Smooth muscle cell (in vitro differentiated cells): ENCODE results near the gene TRAF2. TPM values are rescaled to one million over a fixed set of nuclear protein-coding genes. Genes with fewer than 3 reads are reported as not detected.

Experiments used
- DNase-seq: peaks from one replicate; lab custom pipeline; 2025; ENCODE audit not compliant: unreplicated experiment; lab: John Stamatoyannopoulos, UW
- H2AFZ ChIP-seq: fragments of 200-600 bp; sonication (generic); 2 replicates; pipeline ENCODE4 v1.6.0; 2016; ENCODE audit warnings: antibody characterized with exemption, low read depth, mild to moderate bottlenecking
- H3F3A ChIP-seq: fragments of 200-600 bp; sonication (generic); 2 replicates; pipeline ENCODE4 v1.6.0; 2017; ENCODE audit warnings: antibody characterized with exemption, low read depth
- H3K27ac ChIP-seq: fragments of 200-600 bp; sonication (generic); 2 replicates; pipeline ENCODE4 v1.5.1; 2016; ENCODE audit warnings: low read depth, mild to moderate bottlenecking
- H3K27me3 ChIP-seq: fragments of 200-600 bp; sonication (generic); 2 replicates; pipeline ENCODE4 v1.6.1; 2016; ENCODE audit warnings: low read depth, mild to moderate bottlenecking
- H3K36me3 ChIP-seq: fragments of 200-600 bp; sonication (generic); 2 replicates; pipeline ENCODE4 v1.5.1; 2016; ENCODE audit warnings: low read depth
- H3K4me1 ChIP-seq: fragments of 200-600 bp; sonication (generic); 2 replicates; pipeline ENCODE4 v1.5.1; 2016; ENCODE audit warnings: low read depth
- H3K4me2 ChIP-seq: fragments of 200-600 bp; sonication (generic); 2 replicates; pipeline ENCODE4 v1.6.0; 2016; ENCODE audit warnings: mild to moderate bottlenecking
- H3K4me3 ChIP-seq: fragments of 200-600 bp; sonication (generic); 2 replicates; pipeline ENCODE4 v1.5.1; 2016; ENCODE audit warnings: mild to moderate bottlenecking
- H3K79me2 ChIP-seq: fragments of 200-600 bp; sonication (generic); 2 replicates; pipeline ENCODE4 v1.6.0; 2016; ENCODE audit warnings: low read depth, mild to moderate bottlenecking
- H3K9ac ChIP-seq: fragments of 200-600 bp; sonication (generic); 2 replicates; pipeline ENCODE4 v1.6.0; 2016; ENCODE audit warnings: low read depth
- H3K9me3 ChIP-seq: fragments of 200-600 bp; sonication (generic); replicated peaks from 2 replicates; pipeline ENCODE4 v1.5.1; 2016; ENCODE audit warnings: low read depth
- H4K20me1 ChIP-seq: fragments of 200-600 bp; sonication (generic); 2 replicates; pipeline ENCODE4 v1.6.0; 2016; ENCODE audit warnings: low read depth
- WGBS: methylation state at CpG from one replicate; pipeline ENCODE4 v1.1.7; 2016; ENCODE audit warnings: low lambda C conversion rate; 5-methylcytosine and 5-hydroxymethylcytosine counted together
- polyA plus RNA-seq: library from polyadenylated mRNA; unstranded; fragments of >200 nt; fragmentation: Nextera tagmentation; extraction: Ambion mirVana; gene quantifications from 2 replicates; pipeline ENCODE4 v1.2.1, GENCODE V29; 2016
- total RNA-seq: library from RNA; depleted of rRNA; stranded (reverse); fragments of >200 nt; gene quantifications from 2 replicates; pipeline ENCODE4 v1.2.3, GENCODE V29; 2014
- TF ChIP-seq, protein P1 (sequence below): fragments of 200-600 bp; sonication (generic); IDR thresholded peaks from 2 replicates; pipeline ENCODE4 v1.5.1; 2017; ENCODE audit warnings: borderline replicate concordance, mild to moderate bottlenecking, antibody characterized with exemption; ENCODE audit not compliant: insufficient read depth, poor library complexity, severe bottlenecking

The TRAF2 gene
- total and polyA plus RNA-seq, 2 experiments from 2014 or later = 7.0 to 15.9 TPM

DNA sequence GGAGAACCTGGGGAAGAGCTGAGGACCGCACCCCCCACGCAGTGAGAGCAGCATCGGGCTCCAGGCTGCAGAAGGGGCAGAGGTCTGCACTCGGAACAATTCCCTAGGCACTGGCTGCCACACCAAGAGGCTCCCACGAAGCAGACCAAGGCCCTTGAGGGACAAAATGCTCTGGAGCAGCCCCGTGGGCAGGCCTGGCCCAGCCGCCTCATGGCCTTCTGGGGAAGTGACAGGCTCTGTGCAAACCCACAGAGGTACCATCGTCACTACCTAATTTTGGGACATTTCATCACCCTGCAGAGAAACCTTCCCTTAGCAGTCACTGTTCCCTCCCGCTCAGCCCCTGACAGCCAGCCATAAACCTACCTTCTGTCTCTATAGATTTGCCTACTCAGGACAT lies 42.3 kb downstream of the TRAF2 start:
- Histone ChIP-seq H3K4me2 (no peak overlapping the region), H3K9me3 (no peaks in the 10 kb centered on the region), H3K27me3 (no peaks in the 10 kb centered on the region), H3F3A (no peaks in the 10 kb centered on the region), H4K20me1 (no peaks in the 10 kb centered on the region), H3K79me2 (no peaks in the 10 kb centered on the region), H2AFZ (no peak overlapping the region), H3K4me3 (no peak overlapping the region), H3K36me3 (no peaks in the 10 kb centered on the region), H3K9ac (no peak overlapping the region), H3K27ac (no peak overlapping the region), H3K4me1 (no peaks in the 10 kb centered on the region)
- DNase-seq = no peak
- WGBS = 88% methylated on average over 9 of the region's 9 CpGs
- TF ChIP-seq, protein P1, sequence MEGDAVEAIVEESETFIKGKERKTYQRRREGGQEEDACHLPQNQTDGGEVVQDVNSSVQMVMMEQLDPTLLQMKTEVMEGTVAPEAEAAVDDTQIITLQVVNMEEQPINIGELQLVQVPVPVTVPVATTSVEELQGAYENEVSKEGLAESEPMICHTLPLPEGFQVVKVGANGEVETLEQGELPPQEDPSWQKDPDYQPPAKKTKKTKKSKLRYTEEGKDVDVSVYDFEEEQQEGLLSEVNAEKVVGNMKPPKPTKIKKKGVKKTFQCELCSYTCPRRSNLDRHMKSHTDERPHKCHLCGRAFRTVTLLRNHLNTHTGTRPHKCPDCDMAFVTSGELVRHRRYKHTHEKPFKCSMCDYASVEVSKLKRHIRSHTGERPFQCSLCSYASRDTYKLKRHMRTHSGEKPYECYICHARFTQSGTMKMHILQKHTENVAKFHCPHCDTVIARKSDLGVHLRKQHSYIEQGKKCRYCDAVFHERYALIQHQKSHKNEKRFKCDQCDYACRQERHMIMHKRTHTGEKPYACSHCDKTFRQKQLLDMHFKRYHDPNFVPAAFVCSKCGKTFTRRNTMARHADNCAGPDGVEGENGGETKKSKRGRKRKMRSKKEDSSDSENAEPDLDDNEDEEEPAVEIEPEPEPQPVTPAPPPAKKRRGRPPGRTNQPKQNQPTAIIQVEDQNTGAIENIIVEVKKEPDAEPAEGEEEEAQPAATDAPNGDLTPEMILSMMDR = no peak

GRCh38 chr9:136930014-136930413 lies 43.7 kb downstream of the TRAF2 start:
- Histone ChIP-seq H4K20me1 (no peaks in the 10 kb centered on the region), H3K4me1 (no peaks in the 10 kb centered on the region), H3K79me2 (no peaks in the 10 kb centered on the region), H3K9ac (no peak overlapping the region), H3K4me3 (no peak overlapping the region), H3K9me3 (no peaks in the 10 kb centered on the region), H3F3A (no peaks in the 10 kb centered on the region), H3K4me2 (no peak overlapping the region), H3K36me3 (no peaks in the 10 kb centered on the region), H3K27me3 (no peaks in the 10 kb centered on the region), H2AFZ (no peak overlapping the region), H3K27ac (no peak overlapping the region)
- 100% methylated on average over 4 of the region's 4 CpGs for WGBS
- TF ChIP-seq, protein P1 = no peak
- no peak for DNase-seq

- TF ChIP-seq, protein P1 = no peak
- Histone ChIP-seq H3K9ac (no peak overlapping the region), H3K9me3 (no peaks in the 10 kb centered on the region), H3F3A (no peaks in the 10 kb centered on the region), H2AFZ (no peak overlapping the region), H3K27ac (no peak overlapping the region), H3K4me2 (no peak overlapping the region), H3K27me3 (no peaks in the 10 kb centered on the region), H3K4me3 (no peak overlapping the region), H3K79me2 (no peaks in the 10 kb centered on the region), H3K36me3 (no peaks in the 10 kb centered on the region), H4K20me1 (no peaks in the 10 kb centered on the region), H3K4me1 (no peaks in the 10 kb centered on the region)
- WGBS = 100% methylated on average over 2 of the region's 2 CpGs
- DNase-seq = no peak
Observed at GRCh38 chr9:136931611-136932130, 45.4 kb downstream of the TRAF2 start.

GRCh38 chr9:136934277-136934676 lies 48.0 kb downstream of the TRAF2 start:
- no peaks in the 10 kb centered on the region for H3K27me3 ChIP-seq
- no peak overlapping the region for H3K4me2 ChIP-seq
- no peak overlapping the region for H3K9ac ChIP-seq
- H3K4me1 ChIP-seq = no peaks in the 10 kb centered on the region
- H3F3A ChIP-seq = no peaks in the 10 kb centered on the region
- no peaks in the 10 kb centered on the region for H3K79me2 ChIP-seq
- 92% methylated on average over 3 of the region's 3 CpGs for WGBS
- no peaks in the 10 kb centered on the region for H3K36me3 ChIP-seq
- DNase-seq = no peak
- no peak overlapping the region for H2AFZ ChIP-seq
- H3K4me3 ChIP-seq = no peak overlapping the region
- TF ChIP-seq, protein P1 = no peak
- H4K20me1 ChIP-seq = no peaks in the 10 kb centered on the region
- H3K9me3 ChIP-seq = no peaks in the 10 kb centered on the region
- H3K27ac ChIP-seq = no peak overlapping the region
